Measurements from ENCODE around the gene ADCY7. TPM values are rescaled to one million over a fixed set of nuclear protein-coding genes. Genes with fewer than 3 reads are reported as not detected.

The ADCY7 gene
- total and polyA plus RNA-seq, 9 of the 15 experiments (the other 6 are each of a cell fraction or from before 2014, with no cell fraction given) = 2.3 to 108 (median 28.6) TPM

- TF ChIP-seq, protein P1, sequence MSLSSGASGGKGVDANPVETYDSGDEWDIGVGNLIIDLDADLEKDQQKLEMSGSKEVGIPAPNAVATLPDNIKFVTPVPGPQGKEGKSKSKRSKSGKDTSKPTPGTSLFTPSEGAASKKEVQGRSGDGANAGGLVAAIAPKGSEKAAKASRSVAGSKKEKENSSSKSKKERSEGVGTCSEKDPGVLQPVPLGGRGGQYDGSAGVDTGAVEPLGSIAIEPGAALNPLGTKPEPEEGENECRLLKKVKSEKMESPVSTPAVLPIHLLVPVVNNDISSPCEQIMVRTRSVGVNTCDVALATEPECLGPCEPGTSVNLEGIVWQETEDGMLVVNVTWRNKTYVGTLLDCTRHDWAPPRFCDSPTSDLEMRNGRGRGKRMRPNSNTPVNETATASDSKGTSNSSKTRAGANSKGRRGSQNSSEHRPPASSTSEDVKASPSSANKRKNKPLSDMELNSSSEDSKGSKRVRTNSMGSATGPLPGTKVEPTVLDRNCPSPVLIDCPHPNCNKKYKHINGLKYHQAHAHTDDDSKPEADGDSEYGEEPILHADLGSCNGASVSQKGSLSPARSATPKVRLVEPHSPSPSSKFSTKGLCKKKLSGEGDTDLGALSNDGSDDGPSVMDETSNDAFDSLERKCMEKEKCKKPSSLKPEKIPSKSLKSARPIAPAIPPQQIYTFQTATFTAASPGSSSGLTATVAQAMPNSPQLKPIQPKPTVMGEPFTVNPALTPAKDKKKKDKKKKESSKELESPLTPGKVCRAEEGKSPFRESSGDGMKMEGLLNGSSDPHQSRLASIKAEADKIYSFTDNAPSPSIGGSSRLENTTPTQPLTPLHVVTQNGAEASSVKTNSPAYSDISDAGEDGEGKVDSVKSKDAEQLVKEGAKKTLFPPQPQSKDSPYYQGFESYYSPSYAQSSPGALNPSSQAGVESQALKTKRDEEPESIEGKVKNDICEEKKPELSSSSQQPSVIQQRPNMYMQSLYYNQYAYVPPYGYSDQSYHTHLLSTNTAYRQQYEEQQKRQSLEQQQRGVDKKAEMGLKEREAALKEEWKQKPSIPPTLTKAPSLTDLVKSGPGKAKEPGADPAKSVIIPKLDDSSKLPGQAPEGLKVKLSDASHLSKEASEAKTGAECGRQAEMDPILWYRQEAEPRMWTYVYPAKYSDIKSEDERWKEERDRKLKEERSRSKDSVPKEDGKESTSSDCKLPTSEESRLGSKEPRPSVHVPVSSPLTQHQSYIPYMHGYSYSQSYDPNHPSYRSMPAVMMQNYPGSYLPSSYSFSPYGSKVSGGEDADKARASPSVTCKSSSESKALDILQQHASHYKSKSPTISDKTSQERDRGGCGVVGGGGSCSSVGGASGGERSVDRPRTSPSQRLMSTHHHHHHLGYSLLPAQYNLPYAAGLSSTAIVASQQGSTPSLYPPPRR (CRISPR knock-in tag; IDR thresholded peaks at IDR 0.05; ENCODE audit: borderline replicate concordance) = no peak
- TF ChIP-seq KDM4B (IDR thresholded peaks at IDR 0.05; ENCODE audit: borderline replicate concordance in 2 of 2, low read depth in 1 of 2) (no peak), ZNF184 (CRISPR knock-in tag; IDR thresholded peaks at IDR 0.05) (no peak), ARHGAP35 (IDR thresholded peaks at IDR 0.05; ENCODE audit: partially characterized antibody) (no peak), SRSF1 (IDR thresholded peaks at IDR 0.05; ENCODE audit: low read depth, low read length) (no peak), PHB (CRISPR knock-in tag; IDR thresholded peaks at IDR 0.05) (no peak), ETV5 (CRISPR knock-in tag; IDR thresholded peaks at IDR 0.05; ENCODE audit: low read depth) (0 out of 2 replicates have a peak, but pooled peaks have one; percentile 31), ZNF830 (CRISPR knock-in tag; IDR thresholded peaks at IDR 0.05) (no peak), CREM (IDR thresholded peaks at IDR 0.05; ENCODE audit: low read depth) (no peak), FOS (IDR thresholded peaks at IDR 0.05; ENCODE audit: extremely low read depth, insufficient read length) (peak; percentile 43), CBFB (CRISPR knock-in tag; IDR thresholded peaks at IDR 0.05) (no peak), ZNF41 (CRISPR knock-in tag; conservative IDR thresholded peaks at IDR 0.05) (no peak), KDM5B (IDR thresholded peaks at IDR 0.05; ENCODE audit: insufficient replicate concordance, low read depth, low read length) (no peak), ZNF197 (CRISPR knock-in tag; IDR thresholded peaks at IDR 0.05; ENCODE audit: low read depth) (no peak), NR2C1 (IDR thresholded peaks at IDR 0.05) (no peak), NR2C1 (tag; IDR thresholded peaks at IDR 0.05) (0 out of 2 replicates have a peak, but pooled peaks have one; percentile 27), HNRNPUL1 (IDR thresholded peaks at IDR 0.05; ENCODE audit: low read length) (no peak), NFRKB (IDR thresholded peaks at IDR 0.05; ENCODE audit: low read depth) (0 out of 2 replicates have a peak, but pooled peaks have one; percentile 36), ZNF3 (CRISPR knock-in tag; IDR thresholded peaks at IDR 0.05) (no peak), SAFB2 (IDR thresholded peaks at IDR 0.05; ENCODE audit: borderline replicate concordance, low read depth, low read length, severe bottlenecking) (no peak), NFXL1 (CRISPR knock-in tag; IDR thresholded peaks at IDR 0.05) (no peak)
- TF ChIP-seq, protein P2, sequence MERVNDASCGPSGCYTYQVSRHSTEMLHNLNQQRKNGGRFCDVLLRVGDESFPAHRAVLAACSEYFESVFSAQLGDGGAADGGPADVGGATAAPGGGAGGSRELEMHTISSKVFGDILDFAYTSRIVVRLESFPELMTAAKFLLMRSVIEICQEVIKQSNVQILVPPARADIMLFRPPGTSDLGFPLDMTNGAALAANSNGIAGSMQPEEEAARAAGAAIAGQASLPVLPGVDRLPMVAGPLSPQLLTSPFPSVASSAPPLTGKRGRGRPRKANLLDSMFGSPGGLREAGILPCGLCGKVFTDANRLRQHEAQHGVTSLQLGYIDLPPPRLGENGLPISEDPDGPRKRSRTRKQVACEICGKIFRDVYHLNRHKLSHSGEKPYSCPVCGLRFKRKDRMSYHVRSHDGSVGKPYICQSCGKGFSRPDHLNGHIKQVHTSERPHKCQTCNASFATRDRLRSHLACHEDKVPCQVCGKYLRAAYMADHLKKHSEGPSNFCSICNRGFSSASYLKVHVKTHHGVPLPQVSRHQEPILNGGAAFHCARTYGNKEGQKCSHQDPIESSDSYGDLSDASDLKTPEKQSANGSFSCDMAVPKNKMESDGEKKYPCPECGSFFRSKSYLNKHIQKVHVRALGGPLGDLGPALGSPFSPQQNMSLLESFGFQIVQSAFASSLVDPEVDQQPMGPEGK (CRISPR knock-in tag; IDR thresholded peaks at IDR 0.05; ENCODE audit: borderline replicate concordance) = no peak
These were observed 20.7 kb upstream of the ADCY7 start (continued) for GRCh38 chr16:50245417-50246298.
